GM21529 (cell line): Measurements from ENCODE around the gene LAMC1.
"Not testable (repeated sequence)": the region's sequence is repeated elsewhere in the genome, so short reads cannot be mapped to it uniquely, and the experiment has no call there.

Source experiments
- ATAC-seq: cut with Tn5 transposase; IDR thresholded peaks from one replicate; pipeline ENCODE4 v1.9.1; 2021; ENCODE audit not compliant: unreplicated experiment

Gene LAMC1

GRCh38 chr1:183040547-183040971 lies 17.3 kb downstream of the LAMC1 start:
- no peak for ATAC-seq

DNA sequence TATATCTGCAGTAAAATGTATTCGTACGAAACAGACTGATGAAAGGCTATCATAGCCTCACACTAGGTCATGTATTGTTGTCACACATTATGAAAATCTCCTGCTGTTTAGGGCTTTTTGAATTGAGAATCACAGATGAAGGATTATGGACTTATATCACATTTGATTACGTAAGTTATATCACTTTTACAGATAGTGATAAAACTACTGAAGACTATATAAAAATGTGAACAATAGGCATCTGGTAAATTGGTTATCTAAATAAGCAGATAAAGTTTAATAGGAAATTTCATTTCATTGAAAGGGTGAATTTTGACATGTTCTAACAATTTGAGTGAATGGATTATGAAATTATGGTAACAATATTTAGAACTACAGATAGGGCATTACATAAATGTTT lies 20.0 kb downstream of the LAMC1 start:
- no peak for ATAC-seq

DNA sequence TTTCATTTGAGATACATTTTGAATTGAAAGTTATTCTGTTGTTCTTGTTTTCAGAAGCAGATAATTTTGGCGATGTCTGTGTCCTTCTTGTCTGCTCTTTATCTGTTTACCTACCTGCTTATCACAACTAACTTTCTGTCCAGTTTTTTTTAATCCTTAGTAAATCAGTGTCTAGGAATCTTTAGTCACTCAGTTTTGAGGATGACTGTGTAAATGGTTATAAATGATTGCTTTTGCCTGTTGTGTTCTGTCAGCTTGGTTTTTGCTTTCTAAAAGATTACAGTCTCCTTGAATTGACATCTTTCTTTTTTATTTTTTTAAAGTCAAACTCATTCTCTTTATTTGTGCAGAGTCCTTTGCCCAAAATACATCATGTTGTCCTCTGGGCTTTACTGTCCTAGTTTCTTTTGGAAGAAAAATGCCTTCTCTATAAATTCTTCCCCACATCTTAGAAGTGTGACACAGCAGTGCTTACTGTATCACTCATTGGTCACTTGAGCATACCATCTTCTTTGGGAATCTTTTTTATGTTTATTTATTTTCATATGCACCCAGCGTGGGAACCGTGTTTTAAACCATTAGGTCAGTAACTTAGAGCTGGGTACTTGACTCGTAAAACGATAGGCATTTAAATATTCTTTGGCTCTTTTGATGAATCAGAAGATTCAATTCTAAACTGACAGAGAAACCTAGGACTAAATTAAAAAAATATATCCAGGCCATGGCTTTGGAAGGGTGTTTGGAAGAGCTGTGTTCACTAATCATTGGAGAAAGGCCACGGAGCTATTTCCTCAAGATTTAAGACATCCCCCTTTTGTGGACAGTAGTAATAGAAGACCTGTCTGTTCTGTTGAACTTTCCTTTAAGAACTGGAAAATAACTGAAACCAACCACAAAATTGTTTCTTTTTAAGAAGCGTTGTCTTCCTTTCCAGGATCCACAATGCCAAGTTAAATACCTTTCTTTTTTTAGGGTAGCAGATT lies 20.9 kb downstream of the LAMC1 start:
- ATAC-seq: no peak

DNA sequence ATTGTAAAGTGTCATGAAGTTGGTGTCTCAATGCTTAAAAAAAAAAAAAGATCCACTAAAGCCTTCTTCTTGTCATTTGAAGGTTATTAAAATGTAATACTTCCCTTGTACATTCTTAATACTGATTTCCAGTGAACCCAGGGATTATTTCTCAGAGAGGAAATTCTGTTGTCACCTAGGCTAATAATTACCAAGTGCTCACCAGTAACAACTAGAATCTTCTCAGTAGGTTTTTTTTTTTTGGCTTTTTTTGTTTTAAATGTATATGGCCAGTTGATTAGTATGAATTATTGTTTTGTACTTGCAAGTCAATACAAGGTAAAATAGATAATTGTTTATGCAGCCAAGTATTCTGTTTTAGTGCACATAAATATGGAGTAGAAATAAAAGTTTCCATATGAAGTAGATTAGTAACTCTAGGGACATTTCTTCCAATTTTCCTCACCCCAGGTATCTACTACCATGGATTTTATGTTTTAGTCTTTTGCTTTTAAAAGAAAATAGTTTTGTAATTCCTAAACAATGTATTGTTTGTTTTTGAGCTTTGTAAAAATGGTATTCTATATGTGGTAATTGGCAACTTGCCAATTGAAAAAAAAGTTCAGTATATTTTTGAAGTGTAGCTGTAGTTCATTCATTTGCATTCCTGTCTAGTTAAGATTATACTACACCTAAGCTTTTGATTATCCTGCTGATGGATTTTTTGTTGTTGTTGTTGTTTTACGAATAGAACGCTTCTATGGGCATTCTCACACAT lies 21.9 kb downstream of the LAMC1 start:
- ATAC-seq: no peak

- peak; percentile 99 for ATAC-seq
Measured at GRCh38 chr1:183048087-183049085, 25.2 kb downstream of the LAMC1 start.

- ATAC-seq: no peak
Measured at GRCh38 chr1:183051546-183051945, 28.3 kb downstream of the LAMC1 start.

- ATAC-seq: no peak
Measured at GRCh38 chr1:183052861-183053260, 29.6 kb downstream of the LAMC1 start.

- ATAC-seq: no peak
Measured at GRCh38 chr1:183058851-183059502, 35.8 kb downstream of the LAMC1 start.

GRCh38 chr1:183061194-183061593 lies 38.0 kb downstream of the LAMC1 start:
- no peak for ATAC-seq

DNA sequence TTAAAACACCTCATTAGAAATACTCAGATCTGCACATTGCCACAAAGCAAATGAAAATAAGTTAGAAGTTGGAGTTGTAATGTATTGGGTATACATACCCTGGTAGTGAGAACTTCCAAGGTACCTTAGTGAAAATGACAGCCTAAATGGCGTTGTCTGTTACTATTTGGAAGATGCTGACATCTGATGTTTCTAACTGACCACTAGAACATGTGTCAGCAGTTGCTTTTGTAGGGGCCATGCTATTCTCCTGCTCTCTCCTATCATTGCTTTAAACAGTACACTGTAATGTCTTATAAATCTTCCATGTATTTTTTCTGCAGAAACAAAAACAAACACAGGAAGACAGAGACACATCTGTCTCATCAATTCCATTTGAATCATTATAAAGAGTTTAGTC lies 40.1 kb downstream of the LAMC1 start:
- no peak for ATAC-seq

GRCh38 chr1:183065168-183065706 lies 42.0 kb downstream of the LAMC1 start:
- no peak for ATAC-seq

GRCh38 chr1:183066432-183066831 lies 43.2 kb downstream of the LAMC1 start:
- not testable (repeated sequence) for ATAC-seq

- ATAC-seq: no peak
Measured at GRCh38 chr1:183069562-183070216, 46.5 kb downstream of the LAMC1 start.

DNA sequence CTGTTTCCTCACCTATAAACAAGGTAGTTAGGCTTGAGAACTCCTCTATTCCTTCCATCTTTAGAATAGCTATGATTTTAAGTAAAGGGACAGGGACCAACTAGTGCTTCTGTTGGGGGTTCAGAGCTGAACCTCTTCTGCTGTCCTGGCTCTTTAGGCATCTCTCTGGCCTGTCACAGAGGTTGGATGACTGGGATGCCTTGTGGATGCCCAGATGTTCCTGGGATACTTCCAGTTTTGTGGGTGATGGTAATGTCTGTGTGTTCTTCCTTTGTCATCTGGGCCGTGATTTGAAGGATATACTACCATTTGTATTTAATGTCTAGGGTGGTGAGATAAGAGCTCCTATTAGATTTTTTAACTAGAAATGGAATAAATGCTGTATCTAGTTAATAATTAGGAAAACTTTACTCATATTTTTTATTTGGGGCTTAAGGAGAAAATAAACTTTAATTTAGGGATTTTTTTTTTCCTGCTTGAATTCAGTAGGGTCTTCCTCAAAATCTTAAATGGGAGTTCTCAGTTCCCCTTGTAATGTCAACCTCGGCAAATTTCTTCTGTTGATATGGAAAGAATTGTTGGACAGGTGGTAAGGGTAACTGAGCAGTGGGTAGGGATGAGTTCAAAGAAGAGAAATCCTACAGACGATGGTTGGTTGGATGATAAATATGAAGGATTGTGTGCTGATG lies 47.2 kb downstream of the LAMC1 start:
- no peak for ATAC-seq

GRCh38 chr1:183070923-183071618 lies 47.9 kb downstream of the LAMC1 start:
- peak; percentile 87 for ATAC-seq

GRCh38 chr1:183072595-183072994 lies 49.4 kb downstream of the LAMC1 start:
- ATAC-seq: not testable (repeated sequence)

- no peak for ATAC-seq
Measured at GRCh38 chr1:183073320-183073719, 50.1 kb downstream of the LAMC1 start.

GRCh38 chr1:183074215-183074614 lies 51.0 kb downstream of the LAMC1 start:
- no peak for ATAC-seq
